Activated CD8-positive, alpha-beta T cell treated with anti-CD3 and anti-CD28 coated beads for 36 hours (primary cell): Measurements from ENCODE around the gene LEF1. TPM values are rescaled to one million over a fixed set of nuclear protein-coding genes. Genes with fewer than 3 reads are reported as not detected.

Experiments used
- ATAC-seq: fragments of 200-7000 bp; cut with Tn5 transposase; one replicate; pipeline ENCODE4 v1.10.0; 2021; ENCODE audit warnings: mild to moderate bottlenecking, moderate library complexity
- CTCF ChIA-PET: fragments of 350-600 bp; sonication (Branson Sonifier 250); formaldehyde crosslinking; loops from one replicate; lab custom pipeline; 2021; ENCODE audit warnings: antibody characterized with exemption; lab: Charles Lee
- POLR2A ChIA-PET: fragments of 350-600 bp; sonication (Branson Sonifier 250); formaldehyde crosslinking; loops from one replicate; lab custom pipeline; 2021; ENCODE audit warnings: antibody characterized with exemption; lab: Charles Lee
- DNase-seq: peaks from one replicate; pipeline ENCODE4 v3.0.0-alpha.2; 2020
- H3K27ac Mint-ChIP-seq: one replicate; pipeline ENCODE4 v1.8.0; 2021; ENCODE audit warnings: mild to moderate bottlenecking, mixed read lengths
- H3K27me3 Mint-ChIP-seq: one replicate; pipeline ENCODE4 v1.8.0; 2021; ENCODE audit warnings: mixed read lengths
- H3K36me3 Mint-ChIP-seq: one replicate; pipeline ENCODE4 v1.8.0; 2021; ENCODE audit warnings: low read depth, mixed read lengths
- H3K4me1 Mint-ChIP-seq: one replicate; pipeline ENCODE4 v1.8.0; 2021; ENCODE audit warnings: low read depth, mixed read lengths
- H3K4me3 Mint-ChIP-seq: one replicate; pipeline ENCODE4 v1.8.0; 2021; ENCODE audit warnings: mild to moderate bottlenecking, moderate library complexity, mixed read lengths
- H3K9me3 Mint-ChIP-seq: one replicate; pipeline ENCODE4 v1.8.0; 2021; ENCODE audit warnings: mixed read lengths
- CTCF ChIP-seq: fragments of 200-600 bp; IDR thresholded peaks from one replicate; pipeline ENCODE4 v1.8.0; 2022; ENCODE audit warnings: antibody characterized with exemption, mild to moderate bottlenecking
- intact Hi-C: fragments of 100-400 bp; cut with micrococcal nuclease; formaldehyde crosslinking; loops from one replicate; pipeline ENCODE4 v1.10.0; 2022
- total RNA-seq, 2 experiments: library from RNA; stranded (reverse); gene quantifications; one replicate each; pipeline ENCODE4 v1.2.3, GENCODE V29; 2021

The LEF1 gene
- total RNA-seq, 2 experiments from 2014 or later: 178 to 182 TPM

GRCh38 chr4:108004646-108005045 lies 164.1 kb downstream of the LEF1 start:
- Mint-ChIP-seq H3K27me3 (no peaks in the 10 kb centered on the region), H3K9me3 (no peaks in the 10 kb centered on the region), H3K4me1 (peaks cover 36% of the 10 kb centered on the region), H3K27ac (no peak overlapping the region), H3K36me3 (peaks cover 26% of the 10 kb centered on the region), H3K4me3 (no peak overlapping the region)
- intact Hi-C loops: no loop called here
- no peak for DNase-seq
- ChIA-PET POLR2A (no interaction called here), CTCF (interaction anchor here (0.9 to 2.5 kb wide), 3 partner anchors 9 to 14 kb away, joined by 3 to 9 read pairs (median 7); partner anchors contain the start of gene HADH)
- TF ChIP-seq CTCF: no peak
- ATAC-seq: no peak

GRCh38 chr4:108003982-108004515 lies 164.7 kb downstream of the LEF1 start:
- DNase-seq: no peak
- ATAC-seq: peak; percentile 22
- H3K27ac Mint-ChIP-seq: no peak overlapping the region

GRCh38 chr4:108001540-108002135 lies 167.1 kb downstream of the LEF1 start:
- Mint-ChIP-seq H3K4me1 (peaks cover 40% of the 10 kb centered on the region), H3K36me3 (peaks cover 41% of the 10 kb centered on the region), H3K4me3 (no peak overlapping the region), H3K27ac (no peak overlapping the region), H3K27me3 (no peaks in the 10 kb centered on the region), H3K9me3 (no peaks in the 10 kb centered on the region)
- DNase-seq (no peak), ATAC-seq (no peak)
- ChIA-PET POLR2A (interaction anchor here (2.3 kb wide), 1 partner anchor 12 kb away, joined by 12 read pairs; the partner anchor contains the start of gene HADH), CTCF (interaction anchor here (0.9 to 1.0 kb wide), 2 partner anchors 17 to 571 kb away, joined by 3 to 4 read pairs; no protein-coding TSS in a partner anchor)
- no peak for TF ChIP-seq CTCF
- intact Hi-C loops: no loop called here

More at GRCh38 chr4:108003982-108004515, 164.7 kb downstream of the LEF1 start:
- Mint-ChIP-seq H3K27me3 (no peaks in the 10 kb centered on the region), H3K9me3 (no peaks in the 10 kb centered on the region), H3K4me1 (peaks cover 38% of the 10 kb centered on the region), H3K4me3 (no peak overlapping the region), H3K36me3 (peaks cover 29% of the 10 kb centered on the region)
- intact Hi-C loops: no loop called here
- POLR2A ChIA-PET: no interaction called here
- no peak for TF ChIP-seq CTCF
- CTCF ChIA-PET: interaction anchor here (0.9 to 2.5 kb wide), 3 partner anchors 10 to 15 kb away, joined by 3 to 9 read pairs (median 7); partner anchors contain the start of gene HADH

- intact Hi-C loops: no loop called here
- DNase-seq (no peak), ATAC-seq (no peak)
- Mint-ChIP-seq H3K4me3 (no peak overlapping the region), H3K9me3 (no peaks in the 10 kb centered on the region), H3K27ac (peak overlapping the region; percentile 4), H3K4me1 (peaks cover 28% of the 10 kb centered on the region), H3K27me3 (no peaks in the 10 kb centered on the region), H3K36me3 (peaks cover 47% of the 10 kb centered on the region)
- TF ChIP-seq CTCF: no peak
- CTCF ChIA-PET: interaction anchor here (2.9 kb wide), 1 partner anchor 19 kb away, joined by 8 read pairs; no protein-coding TSS in a partner anchor
- POLR2A ChIA-PET: interaction anchor here (0.9 to 2.3 kb wide), 2 partner anchors 10 to 14 kb away, joined by 3 to 12 read pairs; partner anchors contain the start of gene HADH
Observed at GRCh38 chr4:107999932-108000539, 168.7 kb downstream of the LEF1 start.

GRCh38 chr4:107997794-107998193 lies 170.9 kb downstream of the LEF1 start:
- H3K9me3 Mint-ChIP-seq: no peaks in the 10 kb centered on the region
- no peak for ATAC-seq
- H3K27ac Mint-ChIP-seq: no peak overlapping the region
- intact Hi-C loops: no loop called here
- no peak for TF ChIP-seq CTCF
- H3K4me3 Mint-ChIP-seq: no peak overlapping the region
- peaks cover 48% of the 10 kb centered on the region for H3K36me3 Mint-ChIP-seq
- H3K27me3 Mint-ChIP-seq: no peaks in the 10 kb centered on the region
- ChIA-PET CTCF (interaction anchor here (0.6 kb wide), 1 partner anchor 46 kb away, joined by 3 read pairs; no protein-coding TSS in a partner anchor), POLR2A (no interaction called here)
- DNase-seq: no peak
- peaks cover 26% of the 10 kb centered on the region for H3K4me1 Mint-ChIP-seq
